Calu3 (cell line): ENCODE measurements around the gene BMP8B. TPM values are rescaled to one million over a fixed set of nuclear protein-coding genes. Genes with fewer than 3 reads are reported as not detected.

Experiments used
- BruUV-seq: library from RNA; stranded (reverse); fragments of 400-500 nt; replicated peaks from 2 replicates; lab custom pipeline; 2021; lab: Mats Ljungman, UMichigan
- CTCF ChIA-PET: fragments of 300-600 bp; sonication (Branson Sonifier 250); formaldehyde crosslinking; loops from one replicate; lab custom pipeline; 2022; ENCODE audit warnings: antibody characterized with exemption; lab: Charles Lee
- DNase-seq: peaks from one replicate; pipeline ENCODE4 v3.0.0; 2022
- H3K27ac Mint-ChIP-seq: one replicate; pipeline ENCODE4 v1.8.0; 2022; ENCODE audit warnings: mixed read lengths; ENCODE audit not compliant: unreplicated experiment
- H3K27me3 Mint-ChIP-seq: one replicate; pipeline ENCODE4 v1.8.0; 2022; ENCODE audit warnings: mixed read lengths; ENCODE audit not compliant: unreplicated experiment
- H3K36me3 Mint-ChIP-seq: one replicate; pipeline ENCODE4 v1.8.0; 2022; ENCODE audit warnings: mild to moderate bottlenecking, moderate library complexity, mixed read lengths; ENCODE audit not compliant: insufficient read depth, unreplicated experiment
- H3K4me1 Mint-ChIP-seq: one replicate; pipeline ENCODE4 v1.8.0; 2022; ENCODE audit warnings: mild to moderate bottlenecking, low read depth, mixed read lengths; ENCODE audit not compliant: unreplicated experiment
- H3K4me3 Mint-ChIP-seq: one replicate; pipeline ENCODE4 v1.8.0; 2022; ENCODE audit warnings: mild to moderate bottlenecking, low read depth, moderate library complexity, mixed read lengths; ENCODE audit not compliant: unreplicated experiment
- H3K9me3 Mint-ChIP-seq: one replicate; pipeline ENCODE4 v1.8.0; 2022; ENCODE audit warnings: low read depth, mixed read lengths; ENCODE audit not compliant: unreplicated experiment
- intact Hi-C: fragments of 100-400 bp; cut with micrococcal nuclease; formaldehyde crosslinking; loops from one replicate; pipeline ENCODE4 v1.10.0; 2022; ENCODE audit not compliant: unreplicated experiment
- total RNA-seq: library from RNA; stranded (reverse); gene quantifications from 2 replicates; pipeline ENCODE4 v1.2.3, GENCODE V29; 2022
- TF ChIP-seq, protein P1 (sequence below): fragments of 200-600 bp; IDR thresholded peaks from one replicate; pipeline ENCODE4 v1.8.0; 2022; ENCODE audit warnings: antibody characterized with exemption; ENCODE audit not compliant: unreplicated experiment

Gene BMP8B
- total RNA-seq, 1 experiment from 2014 or later = 6.8 TPM

DNA sequence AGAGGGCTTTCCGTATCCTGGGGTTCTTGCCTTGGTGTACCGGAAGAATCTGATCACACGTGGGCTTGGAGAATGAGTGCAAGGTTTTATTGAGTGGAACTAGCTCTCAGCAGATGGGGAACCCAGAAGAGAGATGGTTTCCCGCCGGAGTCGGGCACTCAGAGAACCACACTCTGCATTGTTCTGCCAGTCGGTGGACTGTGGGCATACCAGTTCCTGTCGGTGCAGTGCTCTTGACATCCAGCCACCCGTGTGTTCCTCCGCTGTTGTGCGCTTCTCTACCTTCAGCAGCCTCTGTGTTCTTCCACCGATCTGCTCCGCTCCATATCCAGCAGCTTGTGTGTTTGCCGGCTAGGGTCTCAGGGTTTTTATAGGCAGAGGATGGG is 60.7 kb downstream of the BMP8B start:
- CTCF ChIA-PET = no interaction called here
- Mint-ChIP-seq H3K36me3 (no peaks in the 10 kb centered on the region), H3K4me3 (no peak overlapping the region), H3K4me1 (no peaks in the 10 kb centered on the region), H3K27me3 (peaks cover 79% of the 10 kb centered on the region), H3K9me3 (no peaks in the 10 kb centered on the region), H3K27ac (no peak overlapping the region)
- DNase-seq = no peak
- intact Hi-C loops = no loop called here
- BruUV-seq = no TSS peak
- TF ChIP-seq, protein P1, sequence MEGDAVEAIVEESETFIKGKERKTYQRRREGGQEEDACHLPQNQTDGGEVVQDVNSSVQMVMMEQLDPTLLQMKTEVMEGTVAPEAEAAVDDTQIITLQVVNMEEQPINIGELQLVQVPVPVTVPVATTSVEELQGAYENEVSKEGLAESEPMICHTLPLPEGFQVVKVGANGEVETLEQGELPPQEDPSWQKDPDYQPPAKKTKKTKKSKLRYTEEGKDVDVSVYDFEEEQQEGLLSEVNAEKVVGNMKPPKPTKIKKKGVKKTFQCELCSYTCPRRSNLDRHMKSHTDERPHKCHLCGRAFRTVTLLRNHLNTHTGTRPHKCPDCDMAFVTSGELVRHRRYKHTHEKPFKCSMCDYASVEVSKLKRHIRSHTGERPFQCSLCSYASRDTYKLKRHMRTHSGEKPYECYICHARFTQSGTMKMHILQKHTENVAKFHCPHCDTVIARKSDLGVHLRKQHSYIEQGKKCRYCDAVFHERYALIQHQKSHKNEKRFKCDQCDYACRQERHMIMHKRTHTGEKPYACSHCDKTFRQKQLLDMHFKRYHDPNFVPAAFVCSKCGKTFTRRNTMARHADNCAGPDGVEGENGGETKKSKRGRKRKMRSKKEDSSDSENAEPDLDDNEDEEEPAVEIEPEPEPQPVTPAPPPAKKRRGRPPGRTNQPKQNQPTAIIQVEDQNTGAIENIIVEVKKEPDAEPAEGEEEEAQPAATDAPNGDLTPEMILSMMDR = no peak

DNA sequence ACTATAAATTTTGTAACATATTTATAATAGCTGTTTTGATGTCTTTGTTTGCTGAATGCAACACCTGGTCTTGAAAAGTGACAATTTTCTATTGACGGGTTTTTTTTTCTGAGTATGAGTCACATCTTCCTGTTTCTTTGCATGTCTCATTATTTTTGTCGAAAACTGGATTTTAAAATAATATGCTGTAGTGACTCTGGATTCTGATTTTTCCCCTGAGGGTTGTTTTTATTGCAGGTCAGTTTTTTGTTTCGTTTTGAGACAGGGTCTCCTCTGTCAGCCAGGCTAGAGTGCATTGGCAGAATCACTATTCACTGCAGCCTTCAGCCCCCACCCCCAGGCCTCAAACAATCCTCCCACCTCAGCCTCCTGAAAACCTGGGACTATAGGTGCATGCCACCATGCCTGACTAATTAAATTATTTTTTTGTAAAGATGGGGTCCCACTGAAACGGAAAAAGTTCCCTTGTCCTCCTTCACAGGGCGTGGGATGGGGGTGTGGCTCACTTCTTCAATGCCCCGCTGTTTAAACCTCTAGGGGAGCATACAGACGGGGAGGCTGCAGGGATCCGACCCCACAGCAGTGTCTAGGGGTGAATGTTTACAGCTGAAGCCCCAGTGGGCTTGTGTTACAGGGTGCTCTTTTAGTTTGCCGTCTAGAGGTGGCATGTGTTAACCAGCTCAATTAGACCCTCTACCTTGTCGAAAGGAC is 61.3 kb downstream of the BMP8B start:
- TF ChIP-seq, protein P1 = no peak
- intact Hi-C loops = no loop called here
- CTCF ChIA-PET = no interaction called here
- no peak for DNase-seq
- Mint-ChIP-seq H3K4me1 (no peaks in the 10 kb centered on the region), H3K27ac (no peak overlapping the region), H3K36me3 (no peaks in the 10 kb centered on the region), H3K4me3 (no peak overlapping the region), H3K27me3 (peaks cover 77% of the 10 kb centered on the region), H3K9me3 (no peaks in the 10 kb centered on the region)
- BruUV-seq = no TSS peak

DNA sequence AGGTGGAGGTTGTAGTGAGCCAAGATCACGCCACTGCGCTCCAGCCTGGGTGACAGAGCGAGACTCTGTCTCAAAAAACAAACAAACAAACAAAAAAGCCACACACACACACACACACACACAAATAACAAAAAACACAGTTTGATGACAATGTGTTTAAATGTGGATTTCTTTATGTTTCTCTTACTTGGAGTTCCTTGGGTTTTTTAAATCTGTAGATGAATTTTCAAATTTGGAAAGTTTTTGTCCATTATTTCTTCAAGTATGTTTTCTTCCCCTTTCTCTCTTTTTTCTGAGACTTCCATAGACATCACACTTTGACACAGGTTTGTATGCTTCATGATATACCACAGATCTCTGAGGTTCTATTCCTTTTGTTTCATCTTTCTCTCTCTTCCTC is 62.1 kb downstream of the BMP8B start:
- H3K4me3 Mint-ChIP-seq = no peak overlapping the region
- no peaks in the 10 kb centered on the region for H3K36me3 Mint-ChIP-seq
- TF ChIP-seq, protein P1 = no peak
- DNase-seq = no peak
- intact Hi-C loops = no loop called here
- no peaks in the 10 kb centered on the region for H3K4me1 Mint-ChIP-seq
- H3K27ac Mint-ChIP-seq = no peak overlapping the region
- BruUV-seq = no TSS peak
- H3K27me3 Mint-ChIP-seq = peaks cover 84% of the 10 kb centered on the region
- H3K9me3 Mint-ChIP-seq = no peaks in the 10 kb centered on the region
- CTCF ChIA-PET = no interaction called here

DNA sequence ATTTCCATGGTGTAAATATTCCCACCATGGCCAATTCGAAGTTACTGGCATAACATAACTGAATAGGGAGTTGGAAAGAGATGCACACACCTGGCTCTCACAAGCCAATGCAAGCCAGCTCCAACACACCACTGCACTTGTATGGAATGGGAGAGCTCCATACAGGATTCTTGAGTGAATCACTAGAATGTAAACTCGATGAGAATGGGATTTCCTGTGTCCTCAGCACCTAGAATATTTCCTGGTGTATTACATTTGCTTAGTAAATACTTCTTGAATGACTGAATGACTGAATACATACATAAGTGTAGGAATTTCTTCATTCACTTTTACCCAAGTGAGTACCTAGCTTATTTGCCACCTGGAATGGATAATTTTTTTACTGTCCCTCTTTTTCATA is 66.2 kb downstream of the BMP8B start:
- TF ChIP-seq, protein P1 = no peak
- BruUV-seq = no TSS peak
- no peaks in the 10 kb centered on the region for H3K36me3 Mint-ChIP-seq
- no peak overlapping the region for H3K4me3 Mint-ChIP-seq
- peaks cover 65% of the 10 kb centered on the region for H3K27me3 Mint-ChIP-seq
- no peak overlapping the region for H3K27ac Mint-ChIP-seq
- no peaks in the 10 kb centered on the region for H3K4me1 Mint-ChIP-seq
- CTCF ChIA-PET = interaction anchor here (1.2 kb wide), 1 partner anchor 21 kb away, joined by 3 read pairs; no protein-coding TSS in a partner anchor
- H3K9me3 Mint-ChIP-seq = no peaks in the 10 kb centered on the region
- intact Hi-C loops = no loop called here
- DNase-seq = no peak
